ENCODE measurements around the gene ACMSD. TPM values are rescaled to one million over a fixed set of nuclear protein-coding genes. Genes with fewer than 3 reads are reported as not detected.
"Not testable (repeated sequence)": the region's sequence is repeated elsewhere in the genome, so short reads cannot be mapped to it uniquely, and the experiment has no call there.

ACMSD gene
- 1 to 10 TPM in 3 of 12 donors, under 1 TPM in 7, not detected in 2; 0.20 to 1.5 (median 0.79) TPM for polyA plus RNA-seq (ENCODE audit: insufficient read length in 12 of 12)
- long read RNA-seq, donor 1 = 0 reads
- long read RNA-seq, donor 2 = 0 reads
- long read RNA-seq, donor 3 = 0 reads
- long read RNA-seq, donor 4 = 0 reads
- long read RNA-seq, donor 5 = 0 reads
- long read RNA-seq, donor 6 = 0 reads
- long read RNA-seq, donor 7 = 0 reads
- long read RNA-seq, donor 8 = 0 reads
- long read RNA-seq, donor 9 = 0 reads
- long read RNA-seq, donor 10 = 0 reads
- long read RNA-seq, donor 11 = 0 reads

DNA sequence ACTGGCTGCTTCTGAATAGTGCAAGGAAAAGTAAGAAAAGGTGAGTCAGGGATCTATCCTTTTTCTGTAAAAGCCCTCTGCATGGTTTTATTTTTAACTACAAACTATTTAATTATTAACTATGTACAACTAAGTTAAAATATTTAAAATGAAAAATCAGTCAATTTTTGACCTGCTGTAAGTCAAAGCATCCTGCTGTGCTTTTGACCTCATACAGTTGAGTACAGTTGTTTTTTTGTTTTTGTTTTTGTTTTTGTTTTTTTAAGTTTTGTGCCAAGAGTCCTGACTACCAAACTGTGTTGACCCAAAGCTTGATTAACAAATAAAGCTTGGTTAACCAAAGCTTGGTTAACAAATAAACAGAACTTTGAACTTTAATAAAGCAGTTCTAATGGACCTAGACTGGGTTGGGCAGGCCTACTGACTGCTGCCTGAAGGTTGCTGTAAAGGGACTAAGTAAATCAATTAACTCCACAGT is at the start of gene ACMSD:
Gene ACMSD (plus strand): TSS at position 474 of the 478 bp plus-strand sequence. CDS start 67 bp downstream, outside the sequence.
- DNase-seq = no peak

DNA sequence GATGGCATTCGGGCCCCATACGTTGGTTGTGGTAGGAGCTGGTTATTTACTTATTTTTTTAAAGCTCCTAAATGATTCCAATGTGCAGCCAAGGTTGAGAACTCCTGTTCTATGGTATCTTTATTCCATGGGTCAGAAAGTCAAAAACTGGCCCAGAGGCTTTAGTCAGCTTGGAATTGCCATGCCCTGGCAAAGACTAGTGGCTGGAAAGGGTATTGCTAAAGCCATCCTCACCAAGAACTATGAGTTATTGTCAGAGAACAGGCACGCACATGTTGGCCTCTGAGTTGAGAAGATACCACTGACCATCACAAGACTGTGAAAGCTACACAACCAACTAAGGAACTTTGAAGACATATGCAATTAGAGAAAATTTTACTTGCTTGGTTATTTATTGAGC is 47.9 kb upstream of the ACMSD start:
- no peak for DNase-seq

DNA sequence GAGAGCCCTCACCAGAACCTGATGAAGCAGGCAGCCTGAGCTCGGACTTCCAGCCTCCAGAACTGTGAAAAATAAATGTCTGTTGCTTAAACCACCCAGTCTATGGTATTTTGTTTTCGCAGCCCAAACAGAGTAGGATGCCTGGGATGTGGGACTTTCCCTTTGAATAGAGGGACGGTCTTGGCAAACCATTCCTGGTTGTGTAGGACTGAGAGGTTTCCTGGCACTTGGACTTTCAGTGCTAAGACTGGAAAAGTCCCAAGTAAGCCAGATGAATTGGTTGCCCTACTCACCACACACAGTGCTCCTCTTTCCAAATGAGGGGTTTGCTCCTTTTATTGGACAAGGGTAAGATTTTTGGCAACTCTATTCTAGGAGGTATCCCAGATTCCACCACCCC is 46.8 kb upstream of the ACMSD start:
- no peak for DNase-seq

DNA sequence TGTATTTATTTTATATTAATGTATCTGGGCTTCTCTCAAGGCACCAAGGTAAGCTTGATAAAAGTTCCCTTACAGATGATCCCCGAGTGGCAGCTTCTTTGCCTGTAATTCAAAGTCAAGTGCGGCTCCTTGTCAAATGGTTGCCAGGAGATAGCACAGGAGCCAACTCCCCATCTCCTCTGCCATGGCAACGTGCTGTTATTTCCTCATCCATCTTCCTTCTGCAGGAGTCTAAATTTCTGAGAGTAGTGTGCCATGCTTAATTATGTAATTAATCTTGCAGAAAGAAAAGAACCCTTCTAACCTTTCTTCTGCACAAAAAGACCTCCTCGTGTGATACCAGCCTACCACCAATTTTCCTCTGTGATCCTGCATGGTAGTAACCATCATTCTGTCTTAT is 46.2 kb upstream of the ACMSD start:
- no peak for DNase-seq

DNA sequence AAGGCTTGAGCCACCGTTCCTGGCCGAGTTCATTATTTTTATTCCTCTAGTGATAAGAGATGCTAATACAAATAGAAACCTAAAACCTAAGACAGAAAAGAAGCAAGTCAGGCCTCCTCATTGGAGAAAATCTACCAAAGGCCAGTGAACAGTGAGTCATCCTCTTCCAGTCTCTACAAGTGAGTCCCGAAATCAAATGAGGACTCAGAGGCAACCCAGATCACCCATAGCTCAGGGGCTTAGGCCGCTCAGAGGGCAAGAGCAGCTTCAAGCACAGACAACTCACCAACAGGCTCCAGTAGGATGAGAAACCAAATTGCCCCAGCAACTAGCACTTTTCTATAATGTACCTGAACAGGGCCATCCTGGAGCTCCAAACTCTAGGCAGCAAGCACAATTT is 42.7 kb upstream of the ACMSD start:
- DNase-seq = no peak

DNA sequence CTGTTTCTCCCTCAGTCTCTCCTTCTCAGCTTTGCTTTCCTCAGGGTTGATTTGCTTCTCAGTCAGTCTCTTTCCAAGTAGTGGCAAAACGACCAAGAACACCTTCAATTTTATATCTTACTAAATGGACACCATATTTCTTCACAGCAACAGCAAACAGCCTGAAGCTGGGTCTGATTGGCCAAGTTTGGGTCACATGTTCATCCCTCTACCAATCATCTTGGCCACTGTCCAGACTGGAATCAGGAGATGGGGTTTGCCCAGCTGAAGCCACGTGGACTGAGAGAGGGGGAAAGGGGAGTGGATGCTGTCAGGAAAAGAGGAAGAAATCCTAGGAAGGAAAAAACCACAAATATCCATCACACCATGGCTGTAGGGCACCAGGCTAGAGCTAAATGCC is 42.0 kb upstream of the ACMSD start:
- DNase-seq = no peak

DNA sequence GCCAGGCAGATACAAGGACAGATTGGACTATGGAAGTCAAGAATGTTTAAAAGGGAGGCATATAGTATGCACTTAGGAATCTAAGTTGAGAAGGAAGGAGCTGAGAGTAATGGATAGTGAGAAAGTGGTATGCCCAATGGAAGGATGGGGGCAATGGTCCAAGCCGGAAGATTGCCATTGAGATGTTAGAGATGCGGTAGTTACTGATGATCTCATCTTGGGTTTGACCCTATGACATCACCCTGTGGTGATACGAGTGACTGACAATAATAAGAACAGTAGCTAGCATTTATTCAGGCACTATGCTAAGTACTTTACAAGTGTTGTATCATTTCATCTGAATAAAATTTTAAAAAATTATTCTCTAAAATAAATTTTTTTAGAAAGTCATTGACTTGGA is 38.5 kb upstream of the ACMSD start:
- DNase-seq = no peak

DNA sequence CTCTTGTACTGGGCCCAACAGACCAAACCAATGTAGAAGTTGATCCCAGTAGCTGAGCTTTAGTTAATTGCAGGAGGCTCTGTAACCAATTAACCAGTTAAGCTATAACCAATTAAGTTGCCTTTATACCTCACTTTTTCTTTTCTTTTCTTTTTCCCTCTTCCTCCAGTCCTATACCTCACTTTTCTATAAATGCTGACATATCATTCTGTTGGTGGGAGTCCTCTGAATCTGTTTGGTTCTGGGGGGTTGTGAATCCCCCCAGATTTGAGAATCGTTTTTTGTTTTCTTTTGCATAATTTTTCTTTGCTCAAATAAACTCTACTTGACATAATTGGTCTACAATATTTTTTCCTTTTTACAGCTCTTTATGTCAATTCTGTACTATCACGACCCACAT is 38.1 kb upstream of the ACMSD start:
- DNase-seq = no peak

DNA sequence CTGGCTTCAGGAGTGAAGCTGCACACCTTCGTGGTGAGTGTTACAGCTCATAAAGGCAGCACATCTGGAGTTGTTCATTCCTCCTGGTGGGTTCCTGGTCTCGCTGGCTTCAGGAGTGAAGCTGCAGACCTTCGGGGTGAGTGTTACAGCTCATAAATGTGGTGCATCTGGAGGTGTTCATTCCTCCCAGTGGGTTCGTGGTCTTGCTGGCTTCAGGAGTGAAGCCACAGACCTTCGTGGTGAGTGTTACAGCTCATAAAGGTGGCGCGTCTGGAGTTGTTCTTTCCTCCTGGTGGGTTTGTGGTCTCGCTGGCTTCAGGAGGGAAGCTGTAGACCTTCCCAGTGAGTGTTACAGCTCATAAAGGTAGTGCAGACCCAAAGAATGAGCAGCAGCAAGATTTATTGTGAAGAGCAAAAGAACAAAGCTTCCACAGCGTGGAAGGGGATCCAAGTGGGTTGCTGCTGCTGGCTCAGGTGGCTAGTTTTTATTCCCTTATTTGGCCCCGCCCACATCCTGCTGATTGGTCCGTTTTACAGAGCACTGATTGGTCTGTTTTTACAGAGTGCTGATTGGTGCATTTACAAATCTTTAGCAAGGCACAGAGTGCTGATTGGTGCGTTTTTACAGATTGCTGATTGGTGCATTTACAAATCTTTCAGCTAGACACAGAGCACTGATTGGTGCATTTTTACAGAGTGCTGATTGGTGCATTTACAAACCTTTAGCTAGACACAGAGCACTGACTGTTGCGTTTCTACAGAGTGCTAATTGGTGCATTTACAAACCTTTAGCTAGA is 34.6 kb upstream of the ACMSD start:
- not testable (repeated sequence) for DNase-seq

DNA sequence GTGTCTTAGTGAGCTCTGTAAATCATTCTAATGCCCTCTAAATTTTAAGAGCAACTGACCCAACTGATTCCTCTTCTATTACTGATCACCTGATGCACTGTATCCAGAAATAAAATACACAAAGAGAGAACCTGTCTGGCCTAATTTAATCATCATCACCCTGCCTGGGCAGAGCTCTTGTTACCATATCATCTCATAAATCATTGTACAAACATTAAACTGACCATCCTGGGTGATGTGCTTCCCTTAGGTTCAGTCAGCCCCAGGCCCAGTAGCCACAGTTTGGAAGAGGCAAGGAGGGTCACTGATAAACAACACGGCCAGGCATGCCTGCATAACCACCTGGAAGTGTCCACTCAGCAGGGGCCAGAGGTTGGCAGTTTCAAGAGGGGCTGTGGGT is 22.7 kb upstream of the ACMSD start:
- DNase-seq = no peak

DNA sequence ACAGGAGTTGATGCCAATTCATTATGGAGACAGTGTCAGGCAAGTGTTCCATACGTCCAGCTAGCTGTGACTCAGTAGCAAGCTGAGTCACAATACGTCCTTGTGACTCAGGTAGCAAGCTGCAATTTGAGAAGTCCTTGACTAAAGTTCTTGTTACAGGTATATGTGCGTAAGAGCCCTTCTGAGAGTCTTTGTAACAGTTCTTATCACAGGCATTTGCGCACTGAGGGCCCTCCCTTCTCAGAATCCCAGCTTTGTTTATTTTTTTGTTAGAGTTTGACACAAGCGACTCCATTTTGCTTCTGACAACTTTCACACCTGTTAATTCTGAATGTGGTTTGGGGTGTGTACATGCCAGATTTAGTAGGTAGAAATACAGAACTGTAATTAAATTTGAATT is 20.1 kb upstream of the ACMSD start:
- no peak for DNase-seq

DNA sequence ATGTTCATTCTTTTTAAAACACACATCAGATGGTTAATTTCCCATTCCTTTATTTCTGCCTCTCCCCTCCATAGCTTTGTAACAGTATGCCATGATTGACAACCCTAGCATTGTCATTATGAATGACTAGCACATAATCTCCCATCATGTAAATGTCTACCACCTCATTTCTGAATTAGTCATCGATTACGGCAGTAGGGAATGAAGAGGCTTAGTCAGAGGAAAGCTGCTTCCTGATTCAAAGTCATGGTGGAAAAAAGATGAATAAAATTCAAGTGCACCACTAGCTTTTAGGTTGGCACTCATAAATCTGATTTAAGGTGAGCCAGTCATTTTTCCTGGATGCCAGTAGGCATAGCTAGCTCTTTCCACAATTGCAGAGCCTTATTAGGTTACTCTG is 19.1 kb upstream of the ACMSD start:
- no peak for DNase-seq

DNA sequence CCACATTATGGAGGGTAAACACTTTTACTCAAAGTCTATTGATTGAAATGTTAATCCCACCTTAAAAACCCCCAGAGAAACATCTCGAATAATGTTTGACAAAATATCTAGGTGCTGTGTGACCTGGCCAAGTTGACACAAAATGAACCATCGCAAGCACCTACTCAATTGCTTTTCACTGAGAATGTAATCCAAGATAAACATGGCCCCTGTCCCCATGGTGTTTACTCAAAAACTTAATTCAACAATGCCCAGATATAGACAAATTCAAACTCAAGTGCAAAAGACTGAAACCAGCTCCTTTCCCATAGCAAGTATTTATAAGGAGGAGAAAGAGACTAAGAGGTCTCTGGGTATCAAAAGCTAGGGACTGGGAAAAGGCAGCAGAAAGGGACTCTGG is 15.0 kb upstream of the ACMSD start:
- no peak for DNase-seq

DNA sequence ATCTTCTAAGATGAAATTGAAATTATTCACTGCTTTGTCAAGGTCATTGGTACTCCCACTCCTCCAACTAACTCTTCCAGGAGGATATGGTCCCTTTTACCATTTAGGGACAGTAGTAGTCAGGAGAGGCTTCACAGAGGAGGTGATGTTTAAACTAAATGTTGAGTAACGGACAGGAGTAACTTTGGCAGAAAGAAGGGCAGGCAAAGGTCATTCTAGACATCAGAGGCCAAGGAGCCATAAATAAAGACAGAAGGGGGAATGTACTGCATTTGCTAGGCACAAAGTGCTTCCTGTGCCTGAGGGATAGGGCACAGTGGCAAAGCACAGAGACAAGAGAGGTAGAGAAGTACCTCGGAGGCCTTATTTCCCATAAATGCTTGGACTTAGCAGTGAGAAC is 14.6 kb upstream of the ACMSD start:
- no peak for DNase-seq

DNA sequence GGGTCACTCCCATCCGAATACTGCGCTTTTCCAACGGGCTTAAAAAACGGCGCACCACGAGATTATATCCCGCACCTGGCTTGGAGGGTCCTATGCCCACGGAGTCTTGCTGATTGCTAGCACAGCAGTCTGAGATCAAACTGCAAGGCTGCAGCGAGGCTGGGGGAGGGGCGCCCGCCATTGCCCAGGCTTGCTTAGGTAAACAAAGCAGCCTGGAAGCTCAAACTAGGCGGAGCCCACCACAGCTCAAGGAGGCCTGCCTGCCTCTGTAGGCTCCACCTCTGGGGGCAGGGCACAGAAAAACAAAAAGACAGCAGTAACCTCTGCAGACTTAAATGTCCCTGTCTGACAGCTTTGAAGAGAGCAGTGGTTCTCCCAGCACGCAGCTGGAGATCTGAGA is 12.7 kb upstream of the ACMSD start:
- DNase-seq = not testable (repeated sequence)

DNA sequence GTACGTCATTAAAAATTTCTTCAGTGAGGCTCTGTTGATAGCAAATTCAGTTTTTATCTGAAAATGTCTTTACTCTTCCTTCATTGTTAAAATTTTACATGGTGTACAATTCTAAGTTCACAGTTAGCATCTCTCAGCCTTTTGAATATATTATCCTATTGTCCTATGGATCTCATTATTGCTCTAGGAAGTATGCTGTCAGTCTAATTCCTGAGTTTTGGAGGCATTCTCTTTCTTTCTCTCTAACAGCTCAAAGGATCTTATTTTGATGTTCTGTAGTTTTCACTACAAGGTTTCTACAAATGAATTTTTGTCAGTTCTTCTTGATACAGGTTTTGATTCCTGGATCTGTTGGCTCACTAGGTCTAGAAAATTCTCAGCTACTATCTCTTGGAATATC is 2.9 kb upstream of the ACMSD start:
- no peak for DNase-seq

DNA sequence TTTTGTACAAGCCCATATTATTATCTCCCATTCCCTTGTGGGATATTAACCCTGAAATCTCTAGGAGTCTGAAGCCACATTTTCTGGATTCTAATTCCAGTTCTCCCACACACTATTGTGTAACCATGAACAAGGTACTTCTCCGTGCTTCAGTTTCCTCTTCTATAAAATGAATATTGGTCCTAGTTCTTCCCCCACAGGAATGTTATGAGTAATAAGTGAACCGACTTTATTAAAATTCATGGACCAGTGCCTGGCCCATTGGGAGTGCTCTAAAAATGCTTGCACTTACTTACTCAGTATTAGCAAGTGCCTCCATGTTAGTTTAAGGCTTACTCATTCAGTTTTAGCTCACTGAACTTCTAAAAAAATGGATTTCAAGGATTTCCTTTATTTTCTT is 1.4 kb upstream of the ACMSD start:
- DNase-seq = no peak

DNA sequence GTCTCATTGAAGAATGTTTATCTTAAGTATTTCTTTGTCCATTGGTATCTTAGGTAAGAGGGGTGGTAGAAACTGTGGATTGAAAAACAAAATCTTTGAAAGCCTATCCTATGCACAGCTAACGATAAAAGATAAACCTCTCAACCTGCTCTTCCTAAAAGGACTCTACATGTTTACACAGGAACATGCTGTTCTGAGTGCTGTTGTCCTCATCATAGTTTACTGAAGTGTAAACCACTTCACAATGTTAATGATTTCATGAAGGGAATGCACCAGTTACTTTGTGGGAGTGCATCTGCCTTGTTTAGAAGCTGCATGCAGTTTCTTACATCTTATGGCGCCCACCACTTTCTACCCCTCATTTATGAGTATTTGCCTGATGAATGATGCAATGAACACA is 1.2 kb downstream of the ACMSD start:
- DNase-seq = no peak

DNA sequence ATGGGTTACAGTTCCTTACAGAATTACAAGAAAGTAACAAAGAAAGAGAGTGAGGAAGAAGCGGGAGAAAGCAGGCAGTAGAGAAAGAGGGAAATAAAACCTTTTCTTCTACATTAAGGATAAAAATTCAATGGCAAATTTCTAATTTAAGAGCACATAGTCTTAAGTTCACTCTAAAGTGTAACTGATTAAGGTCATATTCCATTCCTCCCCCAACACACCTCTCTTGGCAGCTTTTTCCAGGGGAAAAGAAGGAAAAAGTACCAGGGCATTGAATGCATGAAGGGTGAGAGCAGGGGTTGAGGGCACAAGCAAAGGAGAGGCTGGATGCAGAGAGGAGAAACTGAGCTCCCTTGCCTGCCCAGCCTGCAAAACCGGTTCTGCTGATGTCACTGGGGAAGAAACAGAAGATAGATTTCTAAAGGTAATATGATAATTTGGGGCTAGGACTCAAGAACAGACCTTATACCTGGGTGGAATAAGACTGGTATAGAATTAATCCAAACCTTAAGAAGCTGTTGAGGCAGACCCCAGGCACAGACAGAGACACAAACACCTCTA is 4.6 kb downstream of the ACMSD start:
- DNase-seq = no peak

DNA sequence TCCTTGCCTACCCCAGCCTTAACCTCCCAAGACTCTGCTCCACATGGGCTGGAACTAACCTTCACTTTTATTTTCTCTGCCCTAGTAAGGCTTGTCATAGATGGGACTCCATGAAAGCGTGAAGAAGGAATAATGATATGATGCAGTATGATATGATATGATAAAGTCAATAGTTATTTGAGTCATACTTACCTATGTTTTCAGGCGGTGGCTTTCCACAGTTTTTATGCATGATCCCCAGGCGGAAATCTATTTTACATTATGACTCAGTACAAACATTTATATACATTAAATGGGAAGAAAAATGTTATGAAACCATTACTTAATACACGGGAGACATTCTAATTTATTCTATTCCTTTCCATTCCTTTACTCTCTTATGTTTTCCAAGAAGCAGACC is 5.6 kb downstream of the ACMSD start:
- DNase-seq = no peak

DNA sequence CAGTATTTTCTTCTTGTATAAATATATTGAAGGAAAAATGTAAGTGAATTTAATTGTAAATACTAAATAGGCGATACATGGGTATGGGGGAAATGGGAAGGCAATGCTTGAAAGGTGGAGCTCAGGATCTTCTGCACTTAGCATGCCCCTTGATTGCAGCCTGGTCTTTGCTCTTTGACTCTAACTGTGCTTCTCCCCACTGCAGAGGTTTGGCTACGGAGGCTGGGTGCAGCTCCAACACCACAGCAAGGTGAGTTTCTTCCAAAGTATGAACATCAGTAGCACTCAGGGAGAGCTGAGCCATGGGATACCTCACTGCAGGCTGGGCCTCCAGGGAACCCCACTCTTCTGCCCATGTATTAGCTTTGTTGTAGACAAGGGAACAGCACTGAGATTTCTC is 6.6 kb downstream of the ACMSD start:
- no peak for DNase-seq

DNA sequence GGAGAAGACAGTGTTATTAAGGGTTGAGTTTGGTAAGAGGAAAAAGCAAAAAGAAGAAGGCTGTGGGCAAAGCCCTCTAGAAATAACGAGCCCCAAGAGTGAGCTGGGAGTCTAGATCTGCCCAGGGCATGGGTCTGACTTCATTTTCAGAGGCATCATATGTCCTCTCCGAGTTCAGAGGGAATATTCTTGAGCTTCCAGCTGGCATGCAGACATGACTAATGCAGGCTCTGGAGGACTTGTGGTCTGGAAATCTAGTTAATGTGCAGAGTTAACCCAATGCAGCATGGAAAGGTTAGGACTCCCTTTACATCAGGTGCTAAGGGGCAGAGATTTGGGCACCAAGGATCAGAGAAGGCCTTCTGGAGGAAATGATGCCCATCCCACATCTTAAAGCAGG is 7.3 kb downstream of the ACMSD start:
- no peak for DNase-seq

DNA sequence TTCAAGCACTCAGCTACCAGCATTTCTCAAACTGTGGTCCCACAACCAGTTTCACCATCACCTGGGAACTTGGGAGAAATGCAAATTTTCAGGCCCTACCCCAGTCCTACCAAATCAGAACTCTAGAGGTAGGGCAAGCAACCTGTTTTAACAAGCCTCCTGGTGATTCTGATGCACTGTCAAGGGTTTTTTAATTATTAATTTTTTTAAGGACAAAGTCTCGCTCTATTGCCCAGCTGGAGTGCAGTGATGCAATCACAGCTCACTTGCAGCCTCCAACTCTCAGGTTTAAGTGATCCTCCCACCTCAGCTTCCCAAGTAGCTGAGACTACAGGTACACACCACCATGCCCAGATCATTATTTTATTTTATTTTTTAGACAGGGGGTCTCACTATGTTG is 7.8 kb downstream of the ACMSD start:
- no peak for DNase-seq

Data from muscle of arm (tissue), 14 donors.